A172 (cell line): Measurements from ENCODE around the gene KISS1. TPM values are rescaled to one million over a fixed set of nuclear protein-coding genes. Genes with fewer than 3 reads are reported as not detected.

ENCODE experiments used
- DNase-seq: peaks from one replicate; pipeline ENCODE4 v3.0.0-alpha.2; 2015; ENCODE audit warnings: low spot score
- total RNA-seq: library from RNA; depleted of rRNA; stranded (reverse); fragments of >200 nt; shearing (Covaris generic); gene quantifications from 2 replicates; pipeline ENCODE4 v1.2.3, GENCODE V29; 2014

KISS1 gene
- total RNA-seq, 1 experiment from 2014 or later, result 6.2 TPM

GRCh38 chr1:204157962-204158361, 38.3 kb downstream of the KISS1 start:
- DNase-seq, result no peak

- no peak for DNase-seq
Observed at GRCh38 chr1:204155881-204156280, 40.4 kb downstream of the KISS1 start.

GRCh38 chr1:204154568-204155255, 41.6 kb downstream of the KISS1 start:
- DNase-seq, result no peak

GRCh38 chr1:204153667-204154066, 42.6 kb downstream of the KISS1 start:
- no peak for DNase-seq

GRCh38 chr1:204152310-204153044, 43.8 kb downstream of the KISS1 start:
- peak; percentile 20 for DNase-seq

GRCh38 chr1:204151552-204152309, 44.6 kb downstream of the KISS1 start, which contains the start of gene ETNK2:
TSS of gene ETNK2 (minus strand) at chr1:204152044. CDS start at chr1:204151852, 192 bp downstream.
- DNase-seq, result peak; percentile 39

GRCh38 chr1:204150702-204151551, 45.4 kb downstream of the KISS1 start:
- no peak for DNase-seq

- no peak for DNase-seq
Observed at GRCh38 chr1:204149635-204150565, 46.4 kb downstream of the KISS1 start.

- no peak for DNase-seq
Observed at GRCh38 chr1:204149107-204149506, 47.2 kb downstream of the KISS1 start.

- no peak for DNase-seq
Observed at GRCh38 chr1:204147406-204148383, 48.6 kb downstream of the KISS1 start.

- no peak for DNase-seq
Observed at GRCh38 chr1:204146965-204147364, 49.3 kb downstream of the KISS1 start.

- DNase-seq, result no peak
Observed at GRCh38 chr1:204146309-204146708, 50.0 kb downstream of the KISS1 start.

GRCh38 chr1:204145033-204145504, 51.2 kb downstream of the KISS1 start:
- no peak for DNase-seq

GRCh38 chr1:204143276-204144041, 52.8 kb downstream of the KISS1 start:
- DNase-seq, result no peak

GRCh38 chr1:204142032-204142974, 54.0 kb downstream of the KISS1 start:
- DNase-seq, result no peak

GRCh38 chr1:204141131-204141530, 55.2 kb downstream of the KISS1 start:
- DNase-seq, result no peak
